Right atrium auricular region (tissue), 2 donors: ENCODE results near the gene DNAJC5. TPM values are rescaled to one million over a fixed set of nuclear protein-coding genes. Genes with fewer than 3 reads are reported as not detected.
"Not testable (repeated sequence)": the region's sequence is repeated elsewhere in the genome, so short reads cannot be mapped to it uniquely, and the experiment has no call there.

Source experiments
- DNase-seq: peaks from one replicate; pipeline ENCODE4 v3.0.0-alpha.2; 2019; ENCODE audit warnings: low spot score
- H3K27ac ChIP-seq, 2 donors: fragments of 200-600 bp; sonication (generic); 1 replicate in 1 of 2; 2 replicates in 1 of 2; pipeline ENCODE4 v1.5.1; 2016 to 2019
- H3K27me3 ChIP-seq, 2 donors: fragments of 200-600 bp; sonication (generic); one replicate each; pipeline versions ENCODE4 v1.5.1 to v1.6.0; 2017 to 2019
- H3K36me3 ChIP-seq: fragments of 200-600 bp; sonication (generic); one replicate; pipeline ENCODE4 v1.5.1; 2016
- H3K4me1 ChIP-seq, 2 donors: fragments of 200-600 bp; sonication (generic); one replicate each; pipeline versions ENCODE4 v1.5.1 to v1.6.0; 2017 to 2019
- H3K4me3 ChIP-seq, 2 donors: fragments of 200-600 bp; sonication (generic); 1 replicate in 1 of 2; 2 replicates in 1 of 2; pipeline ENCODE4 v1.5.1; 2017 to 2019; ENCODE audit warnings: mild to moderate bottlenecking in 1 of 2, moderate library complexity in 1 of 2
- H3K9me3 ChIP-seq, 2 donors: fragments of 200-600 bp; sonication (generic); one replicate each; pipeline ENCODE4 v1.5.1; 2019
- CTCF ChIP-seq, 2 donors: fragments of 200-600 bp; sonication (generic); IDR thresholded peaks; one replicate each; pipeline ENCODE4 v1.5.1; 2019; ENCODE audit warnings: antibody characterized with exemption in 2 of 2
- total RNA-seq, 2 donors: library from RNA; depleted of rRNA; stranded (reverse); fragments of >200 nt; gene quantifications; one replicate each; pipeline ENCODE4 v1.1.0, GENCODE V29; 2016

DNAJC5 gene
- total RNA-seq, 2 donors from 2014 or later: 41.2 to 43.8 TPM

- H3K27me3 ChIP-seq: no peaks in the 10 kb centered on the region
- TF ChIP-seq CTCF (IDR thresholded peaks at IDR 0.05): no peak
- H3K4me1 ChIP-seq: peaks cover 0 to 6% of the 10 kb centered on the region in 2 donors
Measured at GRCh38 chr20:63920226-63920625, 25.3 kb downstream of the DNAJC5 start.

GRCh38 chr20:63923651-63924050 is 28.7 kb downstream of the DNAJC5 start:
- no peak overlapping the region for H3K27ac ChIP-seq
- peaks cover 17% of the 10 kb centered on the region for H3K36me3 ChIP-seq
- no peaks in the 10 kb centered on the region for H3K9me3 ChIP-seq
- peaks cover 0 to 3% of the 10 kb centered on the region in 2 donors for H3K4me1 ChIP-seq
- H3K27me3 ChIP-seq: no peaks in the 10 kb centered on the region
- no peak for DNase-seq
- TF ChIP-seq CTCF (IDR thresholded peaks at IDR 0.05): no peak
- H3K4me3 ChIP-seq: no peak overlapping the region

More at GRCh38 chr20:63920226-63920625, 25.3 kb downstream of the DNAJC5 start:
- Histone ChIP-seq H3K9me3 (no peaks in the 10 kb centered on the region), H3K27ac (no peak overlapping the region), H3K36me3 (peaks cover 20% of the 10 kb centered on the region), H3K4me3 (no peak overlapping the region)
- DNase-seq: no peak

- no peak for DNase-seq
- H3K9me3 ChIP-seq: no peaks in the 10 kb centered on the region
- H3K4me1 ChIP-seq: peaks cover 0 to 3% of the 10 kb centered on the region in 2 donors
- H3K4me3 ChIP-seq: no peak overlapping the region
- peaks cover 23% of the 10 kb centered on the region for H3K36me3 ChIP-seq
- TF ChIP-seq CTCF (IDR thresholded peaks at IDR 0.05): no peak
- no peaks in the 10 kb centered on the region for H3K27me3 ChIP-seq
- H3K27ac ChIP-seq: no peak overlapping the region
Measured at GRCh38 chr20:63924241-63924640, 29.3 kb downstream of the DNAJC5 start.

- Histone ChIP-seq H3K9me3 (no peaks in the 10 kb centered on the region), H3K27me3 (no peaks in the 10 kb centered on the region), H3K36me3 (peaks cover 38% of the 10 kb centered on the region), H3K4me1 (peaks cover 0 to 11% of the 10 kb centered on the region in 2 donors), H3K4me3 (no peak overlapping the region), H3K27ac (no peak overlapping the region)
- TF ChIP-seq CTCF (IDR thresholded peaks at IDR 0.05): no peak
- DNase-seq: no peak
Measured at GRCh38 chr20:63926298-63926697, 31.4 kb downstream of the DNAJC5 start.

- Histone ChIP-seq H3K4me3 (no peak overlapping the region), H3K9me3 (no peaks in the 10 kb centered on the region), H3K27me3 (no peaks in the 10 kb centered on the region), H3K36me3 (peaks cover 51% of the 10 kb centered on the region), H3K4me1 (peaks cover 0 to 16% of the 10 kb centered on the region in 2 donors), H3K27ac (no peak overlapping the region)
- no peak for DNase-seq
- TF ChIP-seq CTCF (IDR thresholded peaks at IDR 0.05): no peak
Measured at GRCh38 chr20:63929071-63929470, 34.1 kb downstream of the DNAJC5 start.

GRCh38 chr20:63929473-63929883 is 34.6 kb downstream of the DNAJC5 start:
- not testable (repeated sequence) for H3K27ac ChIP-seq, H3K9me3 ChIP-seq, H3K27me3 ChIP-seq, DNase-seq, H3K4me3 ChIP-seq
- peaks cover 0 to 16% of the 10 kb centered on the region in 2 donors for H3K4me1 ChIP-seq
- peaks cover 51% of the 10 kb centered on the region for H3K36me3 ChIP-seq
